ENCODE results near the gene KDM4F.

The KDM4F gene

GRCh38 chr11:95059046-95059445 lies 9.8 kb downstream of the KDM4F start:
- CTCF ChIA-PET: no interaction called here
- no peak for DNase-seq (ENCODE audit: low spot score)

GRCh38 chr11:95065336-95065735 lies 16.1 kb downstream of the KDM4F start:
- ChIA-PET POLR2A (ENCODE audit: low non-redundant PET) (no interaction called here), CTCF (no interaction called here)
- no peak for TF ChIP-seq CTCF (conservative IDR thresholded peaks at IDR 0.05; ENCODE audit: low read depth)
- DNase-seq (ENCODE audit: low spot score): no peak
- H3K27ac ChIP-seq: no peak overlapping the region

More at GRCh38 chr11:95059046-95059445, 9.8 kb downstream of the KDM4F start:
- POLR2A ChIA-PET (ENCODE audit: low non-redundant PET): no interaction called here
- TF ChIP-seq CTCF (conservative IDR thresholded peaks at IDR 0.05; ENCODE audit: low read depth): no peak
- H3K27ac ChIP-seq: no peak overlapping the region

GRCh38 chr11:95066716-95067038 lies 17.5 kb downstream of the KDM4F start, which contains the start of gene SRSF8:
TSS of gene SRSF8 (plus strand) at chr11:95066919. CDS start at chr11:95067227, 308 bp downstream.
- no peak for DNase-seq (ENCODE audit: low spot score)
- TF ChIP-seq CTCF (conservative IDR thresholded peaks at IDR 0.05; ENCODE audit: low read depth): no peak
- POLR2A ChIA-PET (ENCODE audit: low non-redundant PET): interaction anchor here (0.6 to 1.8 kb wide), 6 partner anchors 18 to 506 kb away, joined by 3 to 6 read pairs (median 4); partner anchors contain the start of genes CWC15 and KDM4D
- H3K27ac ChIP-seq: peak within 1 kb of the TSS; percentile 92
- CTCF ChIA-PET: interaction anchor here (0.5 to 1.2 kb wide), 4 partner anchors 28 to 168 kb away, joined by 3 to 4 read pairs (median 3); no protein-coding TSS in a partner anchor

- peak; percentile 58 for TF ChIP-seq CTCF (conservative IDR thresholded peaks at IDR 0.05; ENCODE audit: low read depth)
- POLR2A ChIA-PET (ENCODE audit: low non-redundant PET): interaction anchor here (0.6 to 1.8 kb wide), 9 partner anchors 15 to 506 kb away, joined by 3 to 6 read pairs (median 3); partner anchors contain the start of genes CWC15 and KDM4D
- peak; percentile 51 for DNase-seq (ENCODE audit: low spot score)
- H3K27ac ChIP-seq: peak overlapping the region; percentile 92
- CTCF ChIA-PET: interaction anchor here (0.6 to 1.2 kb wide), 7 partner anchors 11 to 169 kb away, joined by 3 to 5 read pairs (median 3); partner anchors contain the start of gene ENDOD1
Measured at GRCh38 chr11:95067039-95067840, 18.0 kb downstream of the KDM4F start.

DNA sequence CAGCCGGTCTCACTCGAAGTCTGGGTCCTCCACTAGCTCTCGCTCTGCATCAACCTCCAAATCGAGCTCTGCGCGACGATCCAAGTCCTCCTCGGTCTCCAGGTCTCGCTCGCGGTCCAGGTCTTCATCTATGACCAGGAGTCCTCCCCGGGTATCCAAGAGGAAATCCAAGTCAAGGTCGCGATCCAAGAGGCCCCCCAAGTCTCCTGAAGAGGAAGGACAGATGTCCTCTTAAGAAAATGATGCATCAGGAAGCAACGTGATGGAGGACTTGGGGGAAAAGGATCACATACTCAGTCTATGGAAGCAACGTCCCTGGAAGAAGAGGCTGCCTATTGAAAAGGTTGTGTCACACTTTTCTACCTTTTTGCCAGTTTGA lies 18.6 kb downstream of the KDM4F start:
- ChIA-PET POLR2A (ENCODE audit: low non-redundant PET) (interaction anchor here (0.6 to 1.8 kb wide), 6 partner anchors 15 to 95 kb away, joined by 3 to 6 read pairs (median 3); partner anchors contain the start of genes CWC15 and KDM4D), CTCF (interaction anchor here (0.8 to 1.2 kb wide), 3 partner anchors 12 to 22 kb away, joined by 3 to 5 read pairs (median 3); partner anchors contain the start of gene ENDOD1)
- no peak for DNase-seq (ENCODE audit: low spot score)
- no peak for TF ChIP-seq CTCF (conservative IDR thresholded peaks at IDR 0.05; ENCODE audit: low read depth)
- H3K27ac ChIP-seq: peak overlapping the region; percentile 92

DNA sequence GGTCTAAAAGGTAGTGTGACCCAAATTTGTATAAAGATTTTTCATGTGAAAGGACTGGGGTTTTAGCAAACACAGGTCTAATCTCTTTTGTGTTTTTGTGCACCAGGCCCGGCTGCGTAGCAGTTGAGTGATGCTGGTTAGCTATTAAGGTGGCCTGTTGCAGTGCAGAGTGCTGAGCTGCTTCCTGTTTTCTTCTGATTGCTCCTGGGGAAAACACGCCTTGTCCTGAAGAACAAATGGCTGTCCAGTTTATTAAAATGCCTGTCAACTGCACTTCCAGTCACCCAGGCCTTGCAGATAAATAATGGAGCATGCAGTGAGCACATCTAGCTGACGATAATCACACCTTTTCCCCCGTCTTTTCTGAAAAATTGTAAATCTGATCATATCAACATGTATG lies 19.3 kb downstream of the KDM4F start:
- H3K27ac ChIP-seq: 0 out of 2 replicates have a peak overlapping the region, but pooled peaks have one; percentile 36
- no peak for TF ChIP-seq CTCF (conservative IDR thresholded peaks at IDR 0.05; ENCODE audit: low read depth)
- ChIA-PET CTCF (interaction anchor here (0.6 to 0.7 kb wide), 2 partner anchors 636 to 683 kb away, joined by 3 read pairs; no protein-coding TSS in a partner anchor), POLR2A (ENCODE audit: low non-redundant PET) (no interaction called here)
- DNase-seq (ENCODE audit: low spot score): peak; percentile 79
